Ascending aorta (tissue), 2 donors: ENCODE measurements around the gene LONP2. TPM values are rescaled to one million over a fixed set of nuclear protein-coding genes. Genes with fewer than 3 reads are reported as not detected.
A peak's percentile ranks its signal among the peaks of the same experiment; 100 is the strongest.
"Not testable (repeated sequence)": the region's sequence is repeated elsewhere in the genome, so short reads cannot be mapped to it uniquely, and the experiment has no call there.

Experiments
- DNase-seq, 2 donors: peaks; one replicate each; pipeline ENCODE4 v3.0.0-alpha.2; 2019; ENCODE audit warnings: low spot score in 2 of 2
- H3K27ac ChIP-seq, 2 donors: fragments of 200-600 bp; sonication (generic); one replicate each; pipeline ENCODE4 v1.5.1; 2016 to 2017; ENCODE audit warnings: mild to moderate bottlenecking in 1 of 2
- H3K27me3 ChIP-seq: fragments of 200-600 bp; sonication (generic); one replicate; pipeline ENCODE4 v1.5.1; 2017
- H3K36me3 ChIP-seq, 2 donors: fragments of 200-600 bp; sonication (generic); one replicate each; pipeline ENCODE4 v1.5.1; 2016
- H3K4me1 ChIP-seq, 2 donors: fragments of 200-600 bp; sonication (generic); one replicate each; pipeline ENCODE4 v1.5.1; 2016 to 2017; ENCODE audit warnings: mild to moderate bottlenecking in 1 of 2
- H3K4me3 ChIP-seq, 2 donors: fragments of 200-600 bp; sonication (generic); one replicate each; pipeline ENCODE4 v1.5.1; 2016 to 2017; ENCODE audit warnings: mild to moderate bottlenecking in 1 of 2
- H3K9me3 ChIP-seq, 2 donors: fragments of 200-600 bp; sonication (generic); one replicate each; pipeline ENCODE4 v1.5.1; 2016
- intact Hi-C: fragments of 100-400 bp; cut with DNase I; formaldehyde crosslinking; loops from one replicate; pipeline ENCODE4 v1.15.1; 2023
- total RNA-seq: library from RNA; depleted of rRNA; stranded (reverse); fragments of >200 nt; gene quantifications from one replicate; pipeline ENCODE4 v1.1.0, GENCODE V29; 2016
- TF ChIP-seq, protein P1 (sequence below), 3 experiments: fragments of 200-600 bp in 2 of 3; fragments of 450-650 bp in 1 of 3; sonication (generic) in 2 of 3; IDR thresholded peaks; one replicate each; pipeline ENCODE4 v1.5.1; 2016 to 2019; ENCODE audit warnings: antibody characterized with exemption in 3 of 3, mild to moderate bottlenecking in 1 of 3, moderate library complexity in 1 of 3

The LONP2 gene
- total RNA-seq, 1 donor from 2014 or later, result 70.0 TPM

DNA sequence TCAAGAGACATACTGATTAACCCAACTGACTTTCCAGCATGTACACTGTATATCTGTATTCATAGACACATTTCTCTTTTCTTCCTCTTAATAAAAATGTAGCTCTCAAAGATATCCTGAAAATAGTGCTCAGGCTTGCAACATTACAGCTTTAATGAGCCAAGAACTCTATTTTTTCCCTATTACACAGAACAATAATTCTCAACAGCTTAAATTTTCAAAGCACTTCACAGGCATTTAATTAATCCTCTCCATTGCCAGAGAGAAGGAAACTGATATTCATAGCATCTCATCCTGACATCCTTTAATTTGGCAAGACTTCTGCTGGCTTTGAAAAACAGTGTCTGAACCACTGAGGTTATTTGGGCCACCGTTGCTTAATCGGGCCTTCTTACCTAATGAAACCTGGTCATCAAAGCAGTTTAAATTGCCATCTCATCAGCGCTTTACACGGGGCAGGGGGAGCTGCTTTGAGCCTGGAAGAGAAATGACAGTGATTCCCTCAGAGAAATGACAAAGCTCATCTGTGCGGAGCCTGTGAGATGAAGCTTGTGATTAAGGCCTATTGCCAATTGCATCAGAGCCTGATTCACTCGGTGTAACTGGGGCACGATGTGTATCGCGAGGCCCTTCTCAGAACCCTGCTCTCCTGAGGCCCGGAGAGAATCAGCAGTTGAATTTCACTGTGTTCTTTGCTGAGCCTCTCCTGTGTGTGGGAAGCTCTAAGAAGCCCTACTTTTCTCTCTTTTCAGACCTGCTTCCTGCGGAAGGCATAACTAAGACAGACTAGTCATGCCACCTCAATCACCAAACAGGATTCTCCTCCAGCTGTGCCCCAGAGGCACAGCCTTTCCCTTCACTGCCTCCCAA is 149.6 kb downstream of the LONP2 start:
- H3K4me3 ChIP-seq, result no peak overlapping the region
- DNase-seq, result peak in 1 of 2 donors; percentile 65
- H3K4me1 ChIP-seq, result no peaks in the 10 kb centered on the region
- no peaks in the 10 kb centered on the region for H3K27me3 ChIP-seq
- TF ChIP-seq, protein P1, sequence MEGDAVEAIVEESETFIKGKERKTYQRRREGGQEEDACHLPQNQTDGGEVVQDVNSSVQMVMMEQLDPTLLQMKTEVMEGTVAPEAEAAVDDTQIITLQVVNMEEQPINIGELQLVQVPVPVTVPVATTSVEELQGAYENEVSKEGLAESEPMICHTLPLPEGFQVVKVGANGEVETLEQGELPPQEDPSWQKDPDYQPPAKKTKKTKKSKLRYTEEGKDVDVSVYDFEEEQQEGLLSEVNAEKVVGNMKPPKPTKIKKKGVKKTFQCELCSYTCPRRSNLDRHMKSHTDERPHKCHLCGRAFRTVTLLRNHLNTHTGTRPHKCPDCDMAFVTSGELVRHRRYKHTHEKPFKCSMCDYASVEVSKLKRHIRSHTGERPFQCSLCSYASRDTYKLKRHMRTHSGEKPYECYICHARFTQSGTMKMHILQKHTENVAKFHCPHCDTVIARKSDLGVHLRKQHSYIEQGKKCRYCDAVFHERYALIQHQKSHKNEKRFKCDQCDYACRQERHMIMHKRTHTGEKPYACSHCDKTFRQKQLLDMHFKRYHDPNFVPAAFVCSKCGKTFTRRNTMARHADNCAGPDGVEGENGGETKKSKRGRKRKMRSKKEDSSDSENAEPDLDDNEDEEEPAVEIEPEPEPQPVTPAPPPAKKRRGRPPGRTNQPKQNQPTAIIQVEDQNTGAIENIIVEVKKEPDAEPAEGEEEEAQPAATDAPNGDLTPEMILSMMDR (IDR thresholded peaks at IDR 0.05), result no peak
- H3K36me3 ChIP-seq, result no peaks in the 10 kb centered on the region
- intact Hi-C loops, result no loop called here
- no peak overlapping the region for H3K27ac ChIP-seq
- H3K9me3 ChIP-seq, result no peaks in the 10 kb centered on the region

- peak in 1 of 2 donors; percentile 62 for DNase-seq
- no peak overlapping the region for H3K27ac ChIP-seq
- intact Hi-C loops, result no loop called here
- no peak overlapping the region for H3K4me3 ChIP-seq
- TF ChIP-seq, protein P1 (IDR thresholded peaks at IDR 0.05), result no peak
- no peaks in the 10 kb centered on the region for H3K27me3 ChIP-seq
- H3K36me3 ChIP-seq, result no peaks in the 10 kb centered on the region
- H3K4me1 ChIP-seq, result no peaks in the 10 kb centered on the region
- H3K9me3 ChIP-seq, result no peaks in the 10 kb centered on the region
These were observed 150.2 kb downstream of the LONP2 start for GRCh38 chr16:48394355-48394703.

DNA sequence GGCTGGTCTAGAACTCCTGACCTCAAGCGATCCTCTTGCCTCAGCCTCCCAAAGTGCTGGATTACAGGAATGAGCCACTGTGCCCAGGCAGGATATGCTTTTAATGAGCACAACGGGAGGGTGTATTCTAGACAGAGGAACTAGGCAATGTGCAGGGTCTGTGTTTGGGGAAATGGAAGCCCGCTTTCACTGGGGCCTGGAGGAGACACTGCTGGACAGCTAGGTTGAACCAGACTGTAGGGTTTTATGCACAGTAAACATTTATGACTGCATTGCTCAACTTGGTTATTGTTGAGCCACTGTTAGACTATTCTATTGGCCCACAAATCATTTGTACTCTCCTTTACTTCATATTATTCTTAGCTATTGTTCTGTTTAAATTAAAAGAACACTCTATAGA is 151.3 kb downstream of the LONP2 start:
- TF ChIP-seq, protein P1 (IDR thresholded peaks at IDR 0.05), result no peak
- Histone ChIP-seq H3K27ac (no peak overlapping the region), H3K9me3 (no peaks in the 10 kb centered on the region), H3K4me3 (no peak overlapping the region), H3K36me3 (no peaks in the 10 kb centered on the region), H3K27me3 (no peaks in the 10 kb centered on the region), H3K4me1 (no peaks in the 10 kb centered on the region)
- intact Hi-C loops, result no loop called here
- DNase-seq, result peak in 1 of 2 donors; percentile 54

DNA sequence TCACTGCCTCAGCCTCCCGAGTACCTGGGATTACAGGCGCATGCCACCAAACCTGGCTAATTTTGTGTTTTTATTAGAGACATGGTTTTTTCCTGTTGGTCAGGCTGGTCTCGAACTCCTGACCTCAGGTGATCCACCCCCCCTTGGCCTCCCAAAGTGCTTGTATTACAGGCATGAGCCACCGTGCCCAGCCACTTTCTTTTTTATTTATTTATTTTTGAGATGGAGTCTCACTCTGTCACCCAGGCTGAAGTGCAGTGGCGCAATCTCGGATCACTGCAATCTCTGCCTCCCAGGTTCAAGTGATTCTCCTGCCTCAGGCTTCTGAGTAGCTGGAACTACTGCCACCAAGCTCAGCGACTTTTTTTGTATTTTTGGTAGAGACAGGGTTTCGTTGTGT is 158.4 kb downstream of the LONP2 start:
- intact Hi-C loops, H3K27me3 ChIP-seq, H3K4me3 ChIP-seq, H3K9me3 ChIP-seq, H3K36me3 ChIP-seq, H3K4me1 ChIP-seq, H3K27ac ChIP-seq, DNase-seq: not testable (repeated sequence)

DNA sequence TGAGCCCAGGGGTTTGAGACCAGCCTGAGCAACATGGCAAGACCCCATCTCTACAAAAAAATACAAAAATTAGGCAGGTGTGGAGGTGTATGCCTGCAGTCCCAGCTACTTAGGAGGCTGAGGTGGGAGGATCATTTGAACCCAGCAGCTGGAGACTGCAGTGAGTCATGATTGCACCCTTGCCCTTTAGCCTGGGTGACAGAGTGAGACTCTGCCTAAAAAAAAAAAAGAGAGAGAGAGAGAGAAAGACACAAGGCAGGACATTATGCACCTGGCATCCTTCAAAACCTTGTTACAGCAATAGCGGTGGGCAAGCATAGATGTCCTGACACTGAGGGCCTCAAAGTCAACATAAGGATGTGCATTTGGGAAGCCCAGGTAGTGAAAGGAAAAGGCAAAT is 161.1 kb downstream of the LONP2 start:
- Histone ChIP-seq H3K4me1 (no peaks in the 10 kb centered on the region), H3K4me3 (no peak overlapping the region), H3K36me3 (no peaks in the 10 kb centered on the region), H3K9me3 (no peaks in the 10 kb centered on the region), H3K27ac (no peak overlapping the region), H3K27me3 (no peaks in the 10 kb centered on the region)
- TF ChIP-seq, protein P1 (IDR thresholded peaks at IDR 0.05), result no peak
- intact Hi-C loops, result no loop called here
- DNase-seq, result no peak

DNA sequence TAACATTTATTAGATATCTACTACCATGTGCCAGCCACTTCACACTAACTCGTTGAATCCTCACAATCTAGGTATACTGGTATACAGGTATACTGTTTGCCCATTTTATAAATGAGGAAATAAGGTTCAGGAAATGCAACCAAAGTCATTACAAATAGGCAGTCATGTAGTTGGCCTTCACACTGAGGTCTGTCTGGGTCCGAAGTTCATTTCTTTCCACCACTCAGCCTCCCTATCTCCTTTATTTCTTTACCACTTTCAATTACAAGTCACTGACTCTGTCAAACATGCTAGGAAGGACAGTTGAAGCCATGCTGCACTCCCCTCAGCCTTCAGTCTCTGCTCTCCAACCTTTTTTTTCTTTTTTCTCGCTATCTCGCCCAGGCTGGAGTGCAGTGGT is 161.8 kb downstream of the LONP2 start:
- intact Hi-C loops, result no loop called here
- Histone ChIP-seq H3K9me3 (no peaks in the 10 kb centered on the region), H3K27ac (no peak overlapping the region), H3K36me3 (no peaks in the 10 kb centered on the region), H3K4me1 (no peaks in the 10 kb centered on the region), H3K27me3 (no peaks in the 10 kb centered on the region), H3K4me3 (no peak overlapping the region)
- no peak for DNase-seq
- TF ChIP-seq, protein P1 (IDR thresholded peaks at IDR 0.05), result no peak

Other genes with a start within 250 kb of the LONP2 start
- gene ABCC12, start 88.3 kb upstream of the LONP2 start, total RNA-seq, result not detected
- not detected for gene ABCC11, start 3.2 kb downstream of the LONP2 start, total RNA-seq
- gene SIAH1, start 141.1 kb downstream of the LONP2 start, total RNA-seq, result 11.3 TPM